Measurements from ENCODE around the gene ZNF488. TPM values are rescaled to one million over a fixed set of nuclear protein-coding genes. Genes with fewer than 3 reads are reported as not detected.

The ZNF488 gene
- total RNA-seq, 2 experiments from 2014 or later = 0.08 to 0.10 TPM

DNA sequence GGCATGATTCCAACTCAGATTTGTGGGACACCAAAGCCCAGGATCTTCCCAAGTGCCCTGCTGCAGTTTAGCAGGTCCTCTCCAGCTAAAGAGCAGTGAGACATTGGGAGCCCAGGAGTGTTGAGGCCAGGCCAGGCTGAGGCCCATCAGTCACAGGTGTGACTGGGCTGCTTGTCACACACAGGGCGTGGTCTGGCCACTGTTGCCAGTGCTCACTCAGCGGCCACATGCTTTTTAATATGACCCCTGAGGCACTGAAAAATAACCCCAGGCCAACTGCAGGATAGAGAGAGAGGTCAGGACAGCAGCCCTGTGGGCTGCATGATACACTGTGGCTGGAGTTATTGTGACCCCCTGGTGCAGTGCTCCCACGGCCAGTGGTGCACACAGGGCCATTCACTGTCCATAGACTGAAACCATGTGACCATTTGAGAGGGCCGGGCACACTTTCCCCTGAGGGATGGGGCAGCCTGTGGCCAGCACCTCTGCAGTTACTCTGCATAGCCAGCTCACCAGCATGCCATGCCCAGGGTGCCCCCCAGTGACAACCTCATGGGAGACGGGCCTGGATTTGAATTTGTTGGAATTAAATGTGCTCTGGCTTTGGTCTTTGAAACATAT, 57.7 kb downstream of the ZNF488 start:
- CTCF ChIA-PET = no interaction called here
- H3K27me3 Mint-ChIP-seq = no peaks in the 10 kb centered on the region
- no peak for DNase-seq

DNA sequence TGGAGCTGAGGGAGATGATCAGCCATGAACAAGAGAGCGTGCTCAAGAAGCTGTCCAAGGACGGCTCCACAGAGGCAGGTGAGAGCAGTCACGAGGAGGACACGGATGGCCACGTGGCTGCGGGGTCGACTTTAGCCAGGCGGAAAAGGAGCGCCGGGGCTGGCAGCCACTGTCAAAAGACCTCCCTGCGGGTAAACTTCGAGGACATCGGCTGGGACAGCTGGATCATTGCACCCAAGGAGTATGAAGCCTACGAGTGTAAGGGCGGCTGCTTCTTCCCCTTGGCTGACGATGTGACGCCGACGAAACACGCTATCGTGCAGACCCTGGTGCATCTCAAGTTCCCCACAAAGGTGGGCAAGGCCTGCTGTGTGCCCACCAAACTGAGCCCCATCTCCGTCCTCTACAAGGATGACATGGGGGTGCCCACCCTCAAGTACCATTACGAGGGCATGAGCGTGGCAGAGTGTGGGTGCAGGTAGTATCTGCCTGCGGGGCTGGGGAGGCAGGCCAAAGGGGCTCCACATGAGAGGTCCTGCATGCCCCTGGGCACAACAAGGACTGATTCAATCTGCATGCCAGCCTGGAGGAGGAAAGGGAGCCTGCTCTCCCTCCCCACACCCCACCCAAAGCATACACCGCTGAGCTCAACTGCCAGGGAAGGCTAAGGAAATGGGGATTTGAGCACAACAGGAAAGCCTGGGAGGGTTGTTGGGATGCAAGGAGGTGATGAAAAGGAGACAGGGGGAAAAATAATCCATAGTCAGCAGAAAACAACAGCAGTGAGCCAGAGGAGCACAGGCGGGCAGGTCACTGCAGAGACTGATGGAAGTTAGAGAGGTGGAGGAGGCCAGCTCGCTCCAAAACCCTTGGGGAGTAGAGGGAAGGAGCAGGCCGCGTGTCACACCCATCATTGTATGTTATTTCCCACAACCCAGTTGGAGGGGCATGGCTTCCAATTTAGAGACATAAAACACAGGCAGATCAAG, 58.5 kb downstream of the ZNF488 start:
- Mint-ChIP-seq H3K27me3 (peaks cover 2% of the 10 kb centered on the region), H3K27ac (no peak overlapping the region), H3K9me3 (peaks cover 8% of the 10 kb centered on the region), H3K4me3 (no peak overlapping the region), H3K36me3 (ENCODE audit: low read depth) (no peaks in the 10 kb centered on the region), H3K4me1 (no peaks in the 10 kb centered on the region)
- DNase-seq = no peak
- ChIA-PET CTCF (no interaction called here), POLR2A (no interaction called here)

More for the DNA sequence above, 57.7 kb downstream of the ZNF488 start:
- no peaks in the 10 kb centered on the region for H3K4me1 Mint-ChIP-seq
- POLR2A ChIA-PET = no interaction called here
- no peaks in the 10 kb centered on the region for H3K36me3 Mint-ChIP-seq (ENCODE audit: low read depth)
- H3K27ac Mint-ChIP-seq = no peak overlapping the region
- peaks cover 8% of the 10 kb centered on the region for H3K9me3 Mint-ChIP-seq
- no peak overlapping the region for H3K4me3 Mint-ChIP-seq

DNA sequence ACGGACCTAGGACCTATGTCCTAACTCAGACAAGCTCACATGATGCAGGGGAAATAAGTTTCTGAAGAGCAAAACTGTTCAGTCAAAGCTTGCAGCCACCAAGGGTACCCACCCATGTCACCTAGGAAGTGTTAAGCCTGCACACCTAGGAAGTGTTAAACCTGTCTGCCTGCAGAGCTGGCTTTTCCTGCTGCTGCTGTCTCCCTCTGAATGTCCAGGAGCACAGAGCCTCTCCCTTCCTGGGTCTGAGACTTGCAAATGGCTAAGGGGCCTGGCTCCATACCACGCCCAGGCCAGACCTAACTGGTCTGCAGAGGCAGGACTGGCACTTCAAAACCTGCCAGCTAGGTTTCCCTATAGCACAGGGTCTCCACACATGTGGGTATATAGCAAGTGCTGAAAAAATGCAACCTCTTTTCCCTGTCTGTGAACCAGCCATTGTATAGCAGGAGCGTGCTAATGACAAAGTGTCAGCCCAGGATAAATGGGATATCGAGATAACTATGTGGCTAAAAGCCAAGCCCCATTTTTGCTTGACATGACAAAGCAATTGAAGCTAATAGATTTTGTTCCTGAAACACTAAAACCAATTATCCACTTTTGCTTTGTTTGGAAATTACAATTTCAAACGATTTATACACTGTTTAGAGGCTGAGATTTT, 60.3 kb downstream of the ZNF488 start:
- Mint-ChIP-seq H3K4me3 (no peak overlapping the region), H3K4me1 (no peaks in the 10 kb centered on the region), H3K36me3 (ENCODE audit: low read depth) (no peaks in the 10 kb centered on the region), H3K9me3 (peaks cover 8% of the 10 kb centered on the region), H3K27me3 (peaks cover 2% of the 10 kb centered on the region), H3K27ac (no peak overlapping the region)
- POLR2A ChIA-PET = no interaction called here
- CTCF ChIA-PET = interaction anchor here (0.7 kb wide), 1 partner anchor 8 kb away, joined by 3 read pairs; no protein-coding TSS in a partner anchor
- DNase-seq = no peak

DNA sequence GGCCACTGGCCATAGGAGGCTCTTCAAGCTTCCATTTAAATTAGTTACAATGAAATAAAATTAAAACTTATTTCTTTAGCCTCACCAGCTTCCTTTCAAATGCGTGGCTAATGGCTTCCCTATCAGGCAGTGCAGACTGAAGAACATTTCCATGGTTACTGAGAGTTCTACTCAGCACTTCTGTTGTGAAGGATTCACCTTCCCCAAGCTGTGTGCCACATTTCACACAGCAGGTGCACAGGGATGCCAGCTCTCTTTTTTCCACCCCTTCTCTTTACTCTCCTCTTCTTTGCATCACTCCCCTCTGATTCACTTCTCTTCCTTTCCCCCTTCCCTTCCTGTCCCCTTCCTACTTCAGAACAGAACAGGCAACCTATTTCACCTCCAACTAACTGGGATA, 61.0 kb downstream of the ZNF488 start:
- H3K27ac Mint-ChIP-seq = no peak overlapping the region
- H3K27me3 Mint-ChIP-seq = peaks cover 2% of the 10 kb centered on the region
- no peaks in the 10 kb centered on the region for H3K36me3 Mint-ChIP-seq (ENCODE audit: low read depth)
- no peak overlapping the region for H3K4me3 Mint-ChIP-seq
- peaks cover 4% of the 10 kb centered on the region for H3K9me3 Mint-ChIP-seq
- H3K4me1 Mint-ChIP-seq = no peaks in the 10 kb centered on the region
- DNase-seq = no peak
- ChIA-PET CTCF (no interaction called here), POLR2A (no interaction called here)

DNA sequence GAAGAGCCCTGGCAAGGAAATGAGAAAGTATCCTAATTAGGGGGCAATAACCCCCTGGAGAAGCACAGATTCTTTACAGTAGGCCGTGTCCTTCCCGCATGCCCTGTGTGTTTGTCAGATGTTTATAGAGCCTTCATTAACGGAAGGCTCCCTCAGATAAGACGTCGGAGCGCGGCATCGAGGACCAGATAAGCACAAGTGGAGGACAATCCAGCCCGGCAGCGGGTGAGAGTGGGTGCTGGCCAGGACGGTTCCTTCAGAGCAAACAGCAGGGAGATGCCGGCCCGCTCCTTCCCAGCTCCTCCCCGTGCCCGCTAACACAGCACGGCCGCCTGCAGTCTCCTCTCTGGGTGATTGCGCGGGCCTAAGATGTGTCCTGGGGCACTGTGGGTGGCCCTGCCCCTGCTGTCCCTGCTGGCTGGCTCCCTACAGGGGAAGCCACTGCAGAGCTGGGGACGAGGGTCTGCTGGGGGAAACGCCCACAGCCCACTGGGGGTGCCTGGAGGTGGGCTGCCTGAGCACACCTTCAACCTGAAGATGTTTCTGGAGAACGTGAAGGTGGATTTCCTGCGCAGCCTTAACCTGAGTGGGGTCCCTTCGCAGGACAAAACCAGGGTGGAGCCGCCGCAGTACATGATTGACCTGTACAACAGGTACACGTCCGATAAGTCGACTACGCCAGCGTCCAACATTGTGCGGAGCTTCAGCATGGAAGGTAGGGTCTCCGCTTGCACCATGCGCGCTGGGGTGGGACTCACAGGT, 61.6 kb downstream of the ZNF488 start, which contains the start of gene GDF2:
Gene GDF2, plus strand, starts transcription at position 155 of the 762 bp plus-strand sequence. Its CDS starts 215 bp downstream, at position 370.
- Mint-ChIP-seq H3K4me3 (no peak within 1 kb of the TSS), H3K27me3 (peaks cover 2% of the 10 kb centered on the region), H3K9me3 (peaks cover under 1% of the 10 kb centered on the region), H3K27ac (no peak within 1 kb of the TSS), H3K4me1 (no peaks in the 10 kb centered on the region), H3K36me3 (ENCODE audit: low read depth) (no peaks in the 10 kb centered on the region)
- POLR2A ChIA-PET = no interaction called here
- no peak for DNase-seq
- CTCF ChIA-PET = no interaction called here

DNA sequence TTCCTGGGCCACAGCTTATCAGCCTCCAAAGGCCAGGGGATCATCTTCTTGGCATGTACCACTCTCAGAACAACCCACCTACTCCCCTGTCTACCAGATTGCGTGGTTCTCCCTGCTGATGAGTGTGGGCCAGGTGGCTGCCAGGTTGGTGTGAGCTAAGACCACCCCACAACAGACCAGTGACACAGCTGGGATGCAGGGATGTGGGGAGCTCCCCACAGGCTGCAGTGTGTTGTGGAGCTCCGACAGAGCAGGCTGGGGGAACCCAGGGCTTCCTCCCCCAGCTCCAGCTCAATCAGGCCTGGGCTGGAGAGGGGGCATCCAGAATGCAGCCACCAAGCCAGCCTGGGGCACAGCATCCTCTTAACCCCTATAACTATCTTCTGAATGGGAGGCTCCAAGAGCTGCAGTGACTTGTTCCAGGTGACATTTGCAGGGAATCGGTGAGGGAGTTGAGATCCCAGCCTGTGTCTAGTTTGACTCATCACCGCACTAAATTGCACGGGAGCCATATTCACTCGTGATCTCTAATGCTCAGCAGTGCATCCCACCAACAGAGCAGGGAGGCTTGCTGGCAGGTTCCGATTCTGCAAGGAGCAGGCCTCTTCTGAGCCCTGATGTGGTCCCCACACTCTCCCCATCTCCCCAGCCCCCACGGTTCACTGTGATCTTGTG, 62.4 kb downstream of the ZNF488 start:
- Mint-ChIP-seq H3K27ac (no peak overlapping the region), H3K4me3 (no peak overlapping the region), H3K27me3 (peaks cover 2% of the 10 kb centered on the region), H3K4me1 (no peaks in the 10 kb centered on the region), H3K36me3 (ENCODE audit: low read depth) (no peaks in the 10 kb centered on the region), H3K9me3 (no peaks in the 10 kb centered on the region)
- CTCF ChIA-PET = interaction anchor here (1.5 kb wide), 1 partner anchor 274 kb away, joined by 3 read pairs; no protein-coding TSS in a partner anchor
- DNase-seq = no peak
- POLR2A ChIA-PET = no interaction called here

DNA sequence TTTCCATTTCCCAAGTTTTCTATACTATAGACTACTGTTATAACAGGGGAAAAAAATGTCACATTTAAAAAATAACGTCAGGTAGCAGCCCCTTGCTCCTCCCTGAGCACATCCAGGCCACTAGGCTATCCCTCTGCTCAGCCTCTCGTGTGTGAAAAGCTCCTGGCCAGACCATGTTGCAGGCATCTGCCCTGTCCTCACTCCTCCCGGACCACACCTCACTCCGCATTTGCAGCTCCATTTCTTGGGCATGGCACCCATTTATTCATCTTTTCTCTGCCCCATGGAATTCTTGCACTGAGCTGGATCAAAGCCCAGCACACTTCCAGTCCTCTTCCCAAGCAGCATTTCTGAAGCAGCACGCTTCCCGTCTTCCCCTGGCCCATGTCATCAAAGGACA, 63.3 kb downstream of the ZNF488 start:
- DNase-seq = no peak
- Mint-ChIP-seq H3K9me3 (no peaks in the 10 kb centered on the region), H3K36me3 (ENCODE audit: low read depth) (no peaks in the 10 kb centered on the region), H3K4me1 (no peaks in the 10 kb centered on the region), H3K4me3 (no peak overlapping the region), H3K27ac (no peak overlapping the region), H3K27me3 (peaks cover 2% of the 10 kb centered on the region)
- ChIA-PET CTCF (interaction anchor here (1.5 kb wide), 1 partner anchor 273 kb away, joined by 3 read pairs; no protein-coding TSS in a partner anchor), POLR2A (no interaction called here)

DNA sequence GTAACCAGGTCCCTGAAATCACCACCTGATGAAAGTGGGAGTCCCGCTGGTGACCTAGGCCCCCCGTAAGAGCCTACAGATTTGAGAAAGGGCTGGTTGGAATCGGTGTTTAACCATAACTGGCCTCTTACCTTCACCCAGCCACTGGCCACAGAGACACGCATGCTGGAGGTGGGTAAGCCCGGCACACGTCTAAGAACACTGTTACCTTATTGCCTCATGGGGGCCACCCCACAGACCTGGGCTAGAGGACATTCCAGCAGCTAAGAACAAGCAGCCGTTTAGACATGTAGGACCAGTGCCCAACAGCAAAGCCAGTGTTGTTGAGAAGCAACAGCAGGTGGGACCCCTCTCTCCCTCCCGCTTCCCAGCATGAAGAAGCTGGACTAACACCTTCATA, 64.3 kb downstream of the ZNF488 start:
- POLR2A ChIA-PET = no interaction called here
- Mint-ChIP-seq H3K27ac (no peak overlapping the region), H3K9me3 (no peaks in the 10 kb centered on the region), H3K27me3 (peaks cover 2% of the 10 kb centered on the region), H3K4me1 (no peaks in the 10 kb centered on the region), H3K4me3 (no peak overlapping the region), H3K36me3 (ENCODE audit: low read depth) (no peaks in the 10 kb centered on the region)
- CTCF ChIA-PET = no interaction called here
- DNase-seq = no peak

DNA sequence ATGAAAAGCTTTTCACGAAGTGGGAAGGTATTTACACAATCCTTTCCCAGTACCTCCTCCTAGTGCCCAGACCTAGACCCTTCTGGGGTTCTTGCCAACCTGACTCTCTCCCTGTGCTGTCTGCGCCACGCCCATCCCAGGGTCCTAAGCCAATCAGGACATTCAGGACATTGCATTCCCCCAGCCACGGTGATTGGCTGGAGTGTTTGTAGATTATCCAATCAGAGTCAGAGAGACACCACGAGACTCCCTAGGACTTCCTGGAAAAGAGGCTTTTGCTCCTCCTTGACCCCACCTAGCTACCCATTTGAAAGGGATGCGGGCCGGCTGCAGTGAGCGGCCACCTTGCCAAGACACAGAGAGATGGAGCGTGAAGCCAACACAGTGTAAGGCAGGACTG, 65.4 kb downstream of the ZNF488 start:
- Mint-ChIP-seq H3K36me3 (ENCODE audit: low read depth) (no peaks in the 10 kb centered on the region), H3K27ac (no peak overlapping the region), H3K9me3 (no peaks in the 10 kb centered on the region), H3K4me1 (no peaks in the 10 kb centered on the region), H3K4me3 (no peak overlapping the region), H3K27me3 (peaks cover 2% of the 10 kb centered on the region)
- no peak for DNase-seq
- ChIA-PET CTCF (interaction anchor here (1.5 kb wide), 1 partner anchor 292 kb away, joined by 4 read pairs; no protein-coding TSS in a partner anchor), POLR2A (no interaction called here)

DNA sequence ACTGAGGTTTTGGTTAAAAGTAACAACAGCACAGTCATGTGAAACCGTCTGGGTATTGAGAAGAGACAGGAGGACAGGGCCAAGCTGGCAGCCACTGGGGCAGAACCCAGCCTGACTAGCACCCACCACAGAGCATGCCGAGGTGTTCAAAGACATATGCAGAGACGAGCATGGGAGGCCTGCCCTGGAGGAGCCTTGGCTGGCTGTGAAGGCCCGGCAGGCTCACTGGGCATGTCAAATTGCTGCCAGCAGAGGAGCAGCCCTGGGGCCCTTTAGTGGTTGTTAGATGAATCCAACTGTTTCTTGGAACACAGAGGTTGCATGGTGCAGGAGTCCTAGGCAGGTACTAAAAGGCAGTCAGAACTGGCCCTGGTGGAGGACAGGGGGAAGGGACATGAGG, 66.8 kb downstream of the ZNF488 start:
- ChIA-PET POLR2A (no interaction called here), CTCF (interaction anchor here (1.5 kb wide), 1 partner anchor 291 kb away, joined by 4 read pairs; no protein-coding TSS in a partner anchor)
- Mint-ChIP-seq H3K27ac (no peak overlapping the region), H3K36me3 (ENCODE audit: low read depth) (no peaks in the 10 kb centered on the region), H3K27me3 (peaks cover 2% of the 10 kb centered on the region), H3K4me1 (peaks cover under 1% of the 10 kb centered on the region), H3K9me3 (no peaks in the 10 kb centered on the region), H3K4me3 (no peak overlapping the region)
- no peak for DNase-seq

DNA sequence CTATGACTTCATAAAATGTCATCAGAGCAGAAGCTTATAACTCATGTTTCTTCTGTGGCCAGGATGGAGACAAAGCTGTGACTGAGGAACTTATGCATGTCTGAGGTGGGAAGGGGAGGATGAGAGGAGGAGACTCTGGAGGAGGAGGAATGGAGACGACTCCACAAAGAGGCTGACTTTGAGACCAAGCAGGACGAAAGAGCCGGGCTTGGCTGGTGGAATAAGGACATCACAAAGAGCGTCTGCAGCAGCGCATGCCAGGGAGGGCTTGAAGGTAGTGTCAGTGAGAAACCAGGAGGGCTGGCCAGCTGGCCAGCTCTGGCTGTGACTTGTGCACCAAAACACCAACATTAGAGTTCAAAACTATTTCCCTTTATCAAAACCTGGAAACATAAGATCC, 68.0 kb downstream of the ZNF488 start:
- ChIA-PET POLR2A (no interaction called here), CTCF (interaction anchor here (1.0 to 9.3 kb wide), 2 partner anchors 8 to 270 kb away, joined by 3 to 128 read pairs; no protein-coding TSS in a partner anchor)
- peaks cover 12% of the 10 kb centered on the region for H3K4me1 Mint-ChIP-seq
- no peak for DNase-seq
- peaks cover under 1% of the 10 kb centered on the region for H3K27me3 Mint-ChIP-seq
- H3K27ac Mint-ChIP-seq = no peak overlapping the region
- no peak overlapping the region for H3K4me3 Mint-ChIP-seq
- H3K36me3 Mint-ChIP-seq (ENCODE audit: low read depth) = no peaks in the 10 kb centered on the region
- no peaks in the 10 kb centered on the region for H3K9me3 Mint-ChIP-seq

All from activated CD4-positive, alpha-beta memory T cell treated with anti-CD3 and anti-CD28 coated beads, Interleukin-2, amount 10 ng/mL, durations not matched to agents 7 days and 5 days (primary cell).